HCT116 (cell line): ENCODE results near the gene RTN1. TPM values are rescaled to one million over a fixed set of nuclear protein-coding genes. Genes with fewer than 3 reads are reported as not detected.

Experiments used
- ATAC-seq: fragments of 200-7000 bp; cut with Tn5 transposase; 2 replicates; pipeline ENCODE4 v1.9.1; 2020; ENCODE audit warnings: mild to moderate bottlenecking, moderate library complexity
- BruUV-seq: library from RNA; stranded (reverse); fragments of 400-500 nt; replicated peaks from 2 replicates; lab custom pipeline; 2021; lab: Mats Ljungman, UMichigan
- CTCF ChIA-PET: fragments of 300-600 bp; sonication (Branson Sonifier 250); formaldehyde crosslinking; loops from one replicate; lab custom pipeline; 2021; ENCODE audit warnings: antibody characterized with exemption; lab: Charles Lee
- POLR2A ChIA-PET: fragments of 300-600, 350-600 bp; sonication (Branson Sonifier 250); formaldehyde crosslinking; loops from one replicate; lab custom pipeline; 2021; ENCODE audit warnings: antibody characterized with exemption; lab: Charles Lee
- RAD21 ChIA-PET, 2 experiments: fragments of 300-600 bp; sonication (Branson Sonifier 250); formaldehyde crosslinking; loops; one replicate each; lab custom pipeline; 2023; ENCODE audit warnings: low total read pairs in 2 of 2; ENCODE audit not compliant: uncharacterized antibody in 2 of 2, unreplicated experiment in 2 of 2, low non-redundant PET in 1 of 2; lab: Charles Lee
- DNase-seq: peaks from one replicate; pipeline ENCODE4 v3.0.0-alpha.2; 2010; ENCODE audit warnings: low read depth, low spot score
- H2AFZ ChIP-seq: fragments of 200-600 bp; shearing (Covaris generic), sonication (generic); 2 replicates; pipeline ENCODE4 v1.6.1; 2017; ENCODE audit warnings: low read depth, mixed run types, mixed read lengths, antibody characterized with exemption, low read length; ENCODE audit not compliant: poor library complexity, severe bottlenecking
- H3K27ac ChIP-seq: 2 replicates; pipeline ENCODE4 v1.5.1; 2012; ENCODE audit warnings: low read depth, low read length
- H3K27me3 ChIP-seq: fragments of 200-600 bp; sonication (generic); 2 replicates; pipeline ENCODE4 v1.6.1; 2016; ENCODE audit warnings: mixed run types, low read length, mixed read lengths; ENCODE audit not compliant: insufficient read depth
- H3K36me3 ChIP-seq, 2 experiments: fragments of 200-500 bp in 1 of 2; fragments of 200-600 bp in 1 of 2; sonication (Bioruptor generic) in 1 of 2; sonication (generic) in 1 of 2; 2 replicates each; pipeline versions ENCODE4 v1.5.1 to v1.6.1; 2014 to 2016; ENCODE audit warnings: low read length in 2 of 2, inconsistent platforms in 1 of 2, mixed read lengths in 1 of 2, mixed run types in 1 of 2; ENCODE audit not compliant: insufficient read depth in 2 of 2, control insufficient read depth in 1 of 2
- H3K4me1 ChIP-seq, 2 experiments: fragments of 200-600 bp in 1 of 2; sonication (generic) in 1 of 2; 2 replicates each; pipeline versions ENCODE4 v1.5.1 to v1.6.1; 2012 to 2017; ENCODE audit warnings: low read length in 2 of 2, inconsistent platforms in 1 of 2, mild to moderate bottlenecking in 1 of 2, mixed read lengths in 1 of 2, mixed run types in 1 of 2, moderate library complexity in 1 of 2; ENCODE audit not compliant: insufficient read depth in 2 of 2, control insufficient read depth in 1 of 2
- H3K4me2 ChIP-seq: fragments of 200-600 bp; sonication (generic); 2 replicates; pipeline ENCODE4 v1.6.1; 2017; ENCODE audit warnings: mixed run types, low read length, mixed read lengths
- H3K4me3 ChIP-seq, 2 experiments: fragments of 200-600 bp in 1 of 2; sonication (generic) in 1 of 2; replicated peaks in 1 of 2; 2 replicates each; pipeline ENCODE4 v1.5.1; 2011 to 2016; ENCODE audit warnings: low read length in 2 of 2, control low read depth in 1 of 2, low read depth in 1 of 2, mild to moderate bottlenecking in 1 of 2, mixed read lengths in 1 of 2, mixed run types in 1 of 2
- H3K79me2 ChIP-seq: fragments of 200-600 bp; sonication (generic); 2 replicates; pipeline ENCODE4 v1.6.1; 2017; ENCODE audit warnings: mild to moderate bottlenecking, mixed run types, low read length, moderate library complexity, mixed read lengths; ENCODE audit not compliant: insufficient read depth
- H3K9ac ChIP-seq: fragments of 200-600 bp; sonication (generic); 2 replicates; pipeline ENCODE4 v1.6.1; 2016; ENCODE audit warnings: low read length, mixed read lengths
- H3K9me2 ChIP-seq: fragments of 200-600 bp; sonication (generic), shearing (Covaris generic); 2 replicates; pipeline ENCODE4 v1.6.1; 2017; ENCODE audit warnings: mixed run types, mild to moderate bottlenecking, moderate library complexity; ENCODE audit not compliant: insufficient read depth
- H3K9me3 ChIP-seq, 2 experiments: fragments of 200-500 bp in 1 of 2; fragments of 200-600 bp in 1 of 2; sonication (Bioruptor generic) in 1 of 2; sonication (generic) in 1 of 2; 2 replicates each; pipeline ENCODE4 v1.6.1; 2014 to 2017; ENCODE audit warnings: low read length in 2 of 2, mixed read lengths in 2 of 2, inconsistent platforms in 1 of 2, low read depth in 1 of 2, mild to moderate bottlenecking in 1 of 2, mixed run types in 1 of 2, moderate library complexity in 1 of 2; ENCODE audit not compliant: control insufficient read depth in 1 of 2, insufficient read depth in 1 of 2
- H4K20me1 ChIP-seq: fragments of 200-600 bp; sonication (generic), shearing (Covaris generic); 2 replicates; pipeline ENCODE4 v1.6.1; 2017; ENCODE audit warnings: mixed run types, mild to moderate bottlenecking, moderate library complexity; ENCODE audit not compliant: insufficient read depth
- CEBPB ChIP-seq: IDR thresholded peaks from 2 replicates; pipeline ENCODE4 v1.6.1; 2012; ENCODE audit warnings: low read depth
- EGR1 ChIP-seq: IDR thresholded peaks from 2 replicates; pipeline ENCODE4 v1.6.1; 2012; ENCODE audit warnings: low read depth
- ELF1 ChIP-seq: IDR thresholded peaks from 2 replicates; pipeline ENCODE4 v1.6.1; 2012; ENCODE audit warnings: low read depth, borderline replicate concordance
- EZH2phosphoT487 ChIP-seq: fragments of 200-600 bp; IDR thresholded peaks from 2 replicates; pipeline ENCODE4 v1.6.1; 2018; ENCODE audit warnings: antibody characterized with exemption, borderline replicate concordance
- FOSL1 ChIP-seq: IDR thresholded peaks from 2 replicates; pipeline ENCODE4 v1.6.1; 2012; ENCODE audit warnings: low read depth
- JUND ChIP-seq: IDR thresholded peaks from 2 replicates; pipeline ENCODE4 v1.6.1; 2012
- POLR2A ChIP-seq: IDR thresholded peaks from 2 replicates; pipeline ENCODE4 v1.7.0; 2011; ENCODE audit warnings: borderline replicate concordance; ENCODE audit not compliant: insufficient read depth, insufficient read length; ENCODE audit errors: extremely low read depth
- POLR2AphosphoS5 ChIP-seq: IDR thresholded peaks from 2 replicates; pipeline ENCODE4 v1.6.1; 2011; ENCODE audit warnings: mild to moderate bottlenecking, low read depth, low read length, moderate library complexity
- RAD21 ChIP-seq: IDR thresholded peaks from 2 replicates; pipeline ENCODE4 v1.6.1; 2012; ENCODE audit warnings: low read depth, mild to moderate bottlenecking
- SIN3A ChIP-seq: IDR thresholded peaks from 2 replicates; pipeline ENCODE4 v1.6.1; 2012; ENCODE audit warnings: low read depth
- SRF ChIP-seq: IDR thresholded peaks from 2 replicates; pipeline ENCODE4 v1.6.1; 2012; ENCODE audit warnings: low read depth
- TCF7L2 ChIP-seq: IDR thresholded peaks from 2 replicates; pipeline ENCODE4 v1.7.0; 2011; ENCODE audit warnings: borderline replicate concordance, inconsistent platforms; ENCODE audit not compliant: insufficient read depth, insufficient read length; ENCODE audit errors: extremely low read depth
- ZFX ChIP-seq: fragments of 450-650 bp; IDR thresholded peaks from 2 replicates; pipeline ENCODE4 v1.6.1; 2017
- ZNF274 ChIP-seq: fragments of 200-500 bp; sonication (Bioruptor generic); IDR thresholded peaks from 2 replicates; pipeline ENCODE4 v1.6.1; 2014; ENCODE audit warnings: mild to moderate bottlenecking, low read depth, low read length, inconsistent platforms
- intact Hi-C: fragments of 100-400 bp; cut with micrococcal nuclease; formaldehyde crosslinking; loops from 2 replicates; pipeline ENCODE4 v1.10.0; 2022
- total RNA-seq: library from RNA; stranded (reverse); gene quantifications from one replicate; pipeline ENCODE4 v1.2.1, GENCODE V29; 2021; ENCODE audit not compliant: unreplicated experiment
- TF ChIP-seq, protein P1 (sequence below), 3 experiments: fragments of 200-600 bp in 1 of 3; sonication (generic) in 1 of 3; IDR thresholded peaks in 2 of 3; conservative IDR thresholded peaks in 1 of 3; 2 replicates each; pipeline ENCODE4 v1.5.1; 2012 to 2017; ENCODE audit warnings: low read depth in 2 of 3, low read length in 2 of 3, antibody characterized with exemption in 1 of 3, borderline replicate concordance in 1 of 3, control low read depth in 1 of 3, mild to moderate bottlenecking in 1 of 3, mixed read lengths in 1 of 3, mixed run types in 1 of 3, moderate library complexity in 1 of 3; ENCODE audit not compliant: insufficient read depth in 1 of 3
- TF ChIP-seq, protein P2 (sequence below): IDR thresholded peaks from 2 replicates; pipeline ENCODE4 v1.6.1; 2012
- TF ChIP-seq, protein P3 (sequence below): IDR thresholded peaks from 2 replicates; pipeline ENCODE4 v1.6.1; 2012; ENCODE audit warnings: low read depth

Gene RTN1
- total RNA-seq, 1 experiment from 2014 or later: 0.57 TPM

DNA sequence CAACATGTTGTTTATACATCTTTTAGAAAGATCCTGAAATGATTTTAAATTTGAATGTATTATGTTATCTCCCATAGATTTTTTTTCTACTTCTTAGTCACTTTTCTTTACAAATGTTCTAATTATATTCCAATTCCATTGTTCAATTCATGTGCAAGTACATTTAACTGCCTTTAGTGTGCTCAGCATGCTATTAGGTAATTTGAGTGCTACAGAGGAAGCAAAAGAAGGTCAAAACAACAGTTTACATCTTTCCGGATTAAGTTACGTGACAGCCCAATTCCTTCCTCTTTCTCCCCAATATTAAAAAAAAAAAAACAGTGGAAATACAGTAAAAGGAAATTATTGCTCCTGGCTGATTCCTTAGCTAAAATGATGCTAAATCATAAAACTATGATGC, 98.3 kb downstream of the RTN1 start:
- POLR2A ChIA-PET: no interaction called here
- no peaks in the 10 kb centered on the region for H3K9me2 ChIP-seq
- ATAC-seq: no peak
- H3K4me2 ChIP-seq: no peak overlapping the region
- intact Hi-C loops: no loop called here
- no peak overlapping the region for H3K4me3 ChIP-seq
- no peak overlapping the region for H3K27ac ChIP-seq
- TF ChIP-seq EZH2phosphoT487 (no peak), RAD21 (no peak), CEBPB (no peak), TCF7L2 (no peak), EGR1 (no peak)
- no peaks in the 10 kb centered on the region for H4K20me1 ChIP-seq
- no peaks in the 10 kb centered on the region for H3K36me3 ChIP-seq
- BruUV-seq: no TSS peak
- DNase-seq: no peak
- peaks cover 4% of the 10 kb centered on the region; the same call in 1 of the 2 replicates for H3K27me3 ChIP-seq
- RAD21 ChIA-PET: no interaction called here
- no peaks in the 10 kb centered on the region for H3K4me1 ChIP-seq
- CTCF ChIA-PET: no interaction called here
- no peaks in the 10 kb centered on the region for H3K79me2 ChIP-seq
- H2AFZ ChIP-seq: no peak overlapping the region
- no peak overlapping the region for H3K9ac ChIP-seq
- H3K9me3 ChIP-seq: no peaks in the 10 kb centered on the region

DNA sequence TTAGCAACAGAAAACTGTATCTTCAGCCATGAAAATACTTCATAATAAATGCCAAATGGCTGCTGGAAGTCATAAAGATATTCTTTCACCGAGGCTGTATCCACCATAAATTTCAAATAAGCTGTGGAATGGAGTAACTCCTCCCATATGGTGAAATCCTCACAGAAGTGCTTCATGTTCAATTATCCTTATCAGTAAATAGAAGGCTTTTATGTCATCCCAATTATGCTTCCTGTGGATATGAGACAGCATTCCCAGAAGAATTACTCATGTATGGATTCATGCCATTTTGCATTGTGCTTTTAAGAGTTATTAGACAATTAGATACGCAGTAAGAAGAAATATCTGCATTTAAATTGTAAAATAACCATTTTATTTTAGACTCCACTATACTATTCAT, 99.0 kb downstream of the RTN1 start:
- Histone ChIP-seq H4K20me1 (no peaks in the 10 kb centered on the region), H3K4me3 (no peak overlapping the region), H3K79me2 (no peaks in the 10 kb centered on the region), H3K9ac (no peak overlapping the region), H3K4me2 (no peak overlapping the region), H3K9me2 (no peaks in the 10 kb centered on the region), H3K4me1 (no peaks in the 10 kb centered on the region), H3K36me3 (no peaks in the 10 kb centered on the region), H3K27me3 (peaks cover 4% of the 10 kb centered on the region; the same call in 1 of the 2 replicates), H3K27ac (no peak overlapping the region), H2AFZ (no peak overlapping the region), H3K9me3 (no peaks in the 10 kb centered on the region)
- intact Hi-C loops: no loop called here
- RAD21 ChIA-PET: no interaction called here
- no TSS peak for BruUV-seq
- DNase-seq (no peak), ATAC-seq (no peak)
- CTCF ChIA-PET: no interaction called here
- POLR2A ChIA-PET: no interaction called here
- TF ChIP-seq ELF1: no peak
- no peak for TF ChIP-seq POLR2AphosphoS5
- TF ChIP-seq EZH2phosphoT487: no peak
- no peak for TF ChIP-seq ZNF274
- TF ChIP-seq SRF: no peak
- TF ChIP-seq, protein P1, sequence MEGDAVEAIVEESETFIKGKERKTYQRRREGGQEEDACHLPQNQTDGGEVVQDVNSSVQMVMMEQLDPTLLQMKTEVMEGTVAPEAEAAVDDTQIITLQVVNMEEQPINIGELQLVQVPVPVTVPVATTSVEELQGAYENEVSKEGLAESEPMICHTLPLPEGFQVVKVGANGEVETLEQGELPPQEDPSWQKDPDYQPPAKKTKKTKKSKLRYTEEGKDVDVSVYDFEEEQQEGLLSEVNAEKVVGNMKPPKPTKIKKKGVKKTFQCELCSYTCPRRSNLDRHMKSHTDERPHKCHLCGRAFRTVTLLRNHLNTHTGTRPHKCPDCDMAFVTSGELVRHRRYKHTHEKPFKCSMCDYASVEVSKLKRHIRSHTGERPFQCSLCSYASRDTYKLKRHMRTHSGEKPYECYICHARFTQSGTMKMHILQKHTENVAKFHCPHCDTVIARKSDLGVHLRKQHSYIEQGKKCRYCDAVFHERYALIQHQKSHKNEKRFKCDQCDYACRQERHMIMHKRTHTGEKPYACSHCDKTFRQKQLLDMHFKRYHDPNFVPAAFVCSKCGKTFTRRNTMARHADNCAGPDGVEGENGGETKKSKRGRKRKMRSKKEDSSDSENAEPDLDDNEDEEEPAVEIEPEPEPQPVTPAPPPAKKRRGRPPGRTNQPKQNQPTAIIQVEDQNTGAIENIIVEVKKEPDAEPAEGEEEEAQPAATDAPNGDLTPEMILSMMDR (IDR thresholded peaks at IDR 0.05 in 2 of 3, conservative IDR thresholded peaks at IDR 0.05 in 1 of 3; ENCODE audit: borderline replicate concordance in 1 of 3, insufficient read depth in 1 of 3, low read depth in 2 of 3, low read length in 2 of 3): no peak
- TF ChIP-seq JUND: no peak
- TF ChIP-seq FOSL1: no peak
- no peak for TF ChIP-seq CEBPB
- no peak for TF ChIP-seq POLR2A
- TF ChIP-seq SIN3A: no peak
- TF ChIP-seq TCF7L2: no peak
- no peak for TF ChIP-seq ZFX
- TF ChIP-seq, protein P2, sequence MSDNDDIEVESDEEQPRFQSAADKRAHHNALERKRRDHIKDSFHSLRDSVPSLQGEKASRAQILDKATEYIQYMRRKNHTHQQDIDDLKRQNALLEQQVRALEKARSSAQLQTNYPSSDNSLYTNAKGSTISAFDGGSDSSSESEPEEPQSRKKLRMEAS: no peak
- TF ChIP-seq, protein P3, sequence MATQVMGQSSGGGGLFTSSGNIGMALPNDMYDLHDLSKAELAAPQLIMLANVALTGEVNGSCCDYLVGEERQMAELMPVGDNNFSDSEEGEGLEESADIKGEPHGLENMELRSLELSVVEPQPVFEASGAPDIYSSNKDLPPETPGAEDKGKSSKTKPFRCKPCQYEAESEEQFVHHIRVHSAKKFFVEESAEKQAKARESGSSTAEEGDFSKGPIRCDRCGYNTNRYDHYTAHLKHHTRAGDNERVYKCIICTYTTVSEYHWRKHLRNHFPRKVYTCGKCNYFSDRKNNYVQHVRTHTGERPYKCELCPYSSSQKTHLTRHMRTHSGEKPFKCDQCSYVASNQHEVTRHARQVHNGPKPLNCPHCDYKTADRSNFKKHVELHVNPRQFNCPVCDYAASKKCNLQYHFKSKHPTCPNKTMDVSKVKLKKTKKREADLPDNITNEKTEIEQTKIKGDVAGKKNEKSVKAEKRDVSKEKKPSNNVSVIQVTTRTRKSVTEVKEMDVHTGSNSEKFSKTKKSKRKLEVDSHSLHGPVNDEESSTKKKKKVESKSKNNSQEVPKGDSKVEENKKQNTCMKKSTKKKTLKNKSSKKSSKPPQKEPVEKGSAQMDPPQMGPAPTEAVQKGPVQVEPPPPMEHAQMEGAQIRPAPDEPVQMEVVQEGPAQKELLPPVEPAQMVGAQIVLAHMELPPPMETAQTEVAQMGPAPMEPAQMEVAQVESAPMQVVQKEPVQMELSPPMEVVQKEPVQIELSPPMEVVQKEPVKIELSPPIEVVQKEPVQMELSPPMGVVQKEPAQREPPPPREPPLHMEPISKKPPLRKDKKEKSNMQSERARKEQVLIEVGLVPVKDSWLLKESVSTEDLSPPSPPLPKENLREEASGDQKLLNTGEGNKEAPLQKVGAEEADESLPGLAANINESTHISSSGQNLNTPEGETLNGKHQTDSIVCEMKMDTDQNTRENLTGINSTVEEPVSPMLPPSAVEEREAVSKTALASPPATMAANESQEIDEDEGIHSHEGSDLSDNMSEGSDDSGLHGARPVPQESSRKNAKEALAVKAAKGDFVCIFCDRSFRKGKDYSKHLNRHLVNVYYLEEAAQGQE: no peak
